ENCODE measurements around the gene NEK4. TPM values are rescaled to one million over a fixed set of nuclear protein-coding genes. Genes with fewer than 3 reads are reported as not detected.
A peak's percentile ranks its signal among the peaks of the same experiment; 100 is the strongest.

Gene NEK4
- total and polyA plus RNA-seq, 10 of the 15 experiments (the other 5 are each of a cell fraction or from before 2014, with no cell fraction given), result 7.0 to 29.1 (median 16.4) TPM

GRCh38 chr3:52722491-52722890 lies 48.2 kb downstream of the NEK4 start (continued):
- TF ChIP-seq EGR1 (IDR thresholded peaks at IDR 0.05; ENCODE audit: borderline replicate concordance in 1 of 2, low read depth in 2 of 2, low read length in 2 of 2) (no peak), SUZ12 (IDR thresholded peaks at IDR 0.05; ENCODE audit: unreplicated experiment) (no peak)

- Histone ChIP-seq H3K4me2 (ENCODE audit: control insufficient read depth, insufficient read depth) (peak overlapping the region; percentile 38; the same call in 1 of the 2 replicates), H3K27me3 (replicated peaks in 1 of 2; ENCODE audit: control insufficient read depth in 2 of 2, insufficient read depth in 2 of 2, low read length in 1 of 2) (no peaks in the 10 kb centered on the region), H3K4me1 (ENCODE audit: control insufficient read depth, insufficient read depth, low read length) (peaks cover 27% of the 10 kb centered on the region), H4K20me1 (ENCODE audit: control insufficient read depth, insufficient read depth) (no peaks in the 10 kb centered on the region), H3K9ac (ENCODE audit: control insufficient read depth, insufficient read depth, low read length) (no peak overlapping the region), H3K27ac (ENCODE audit: control insufficient read depth, insufficient read depth) (peak overlapping the region; percentile 27), H2AFZ (ENCODE audit: control insufficient read depth, low read depth, low read length) (no peak overlapping the region), H3K36me3 (ENCODE audit: control insufficient read depth in 2 of 2, insufficient read depth in 2 of 2, low read length in 1 of 2) (no peaks in the 10 kb centered on the region; a peak in 1 of 4 replicates), H3K9me3 (replicated peaks; ENCODE audit: control insufficient read depth, insufficient read depth, low read length) (peaks cover 2% of the 10 kb centered on the region; the same call in 2 of the 3 replicates), H3K4me3 (no peak overlapping the region), H3K79me2 (ENCODE audit: control insufficient read depth, insufficient read depth, low read length) (no peaks in the 10 kb centered on the region)
- SMC1A ChIA-PET (ENCODE audit: uncharacterized antibody, unreplicated experiment), result no interaction called here
- CTCF ChIA-PET, result interaction anchor here (1.4 to 2.1 kb wide), 2 partner anchors 20 to 77 kb away, joined by 4 to 6 read pairs; no protein-coding TSS in a partner anchor
- no TSS peak for BruUV-seq (replicated peaks)
- RAD21 ChIA-PET (ENCODE audit: unreplicated experiment), result no interaction called here
- POLR2A ChIA-PET, result interaction anchor here (0.6 to 0.7 kb wide), 2 partner anchors 91 to 1185 kb away, joined by 3 to 4 read pairs; no protein-coding TSS in a partner anchor
- in situ Hi-C loops (cut with MboI), result no loop called here
- 100% methylated on average over 1 of the region's 1 CpG for WGBS (ENCODE audit: insufficient coverage, insufficient replicate concordance, low lambda C conversion rate, missing lambda C conversion rate)
- intact Hi-C loops (cut with micrococcal nuclease; ENCODE audit: unreplicated experiment), result no loop called here
- no peak for FAIRE-seq
- peak; percentile 45 for ATAC-seq
- no peak for DNase-seq (ENCODE audit: low read depth, low spot score)
- TF ChIP-seq RUNX3 (IDR thresholded peaks at IDR 0.05; ENCODE audit: low read length), result peak; percentile 49
- TF ChIP-seq EZH2 (IDR thresholded peaks at IDR 0.05; ENCODE audit: borderline replicate concordance, control insufficient read depth, low read depth, low read length), result no peak
These were observed 49.1 kb downstream of the NEK4 start for GRCh38 chr3:52721730-52722008.

Data from GM12878 (cell line).